ENCODE results near the gene SEPTIN8.

Gene SEPTIN8

GRCh38 chr5:132816554-132816953, 39.5 kb upstream of the SEPTIN8 start:
- H3K79me2 ChIP-seq (ENCODE audit: insufficient read depth, low read length) = no peaks in the 10 kb centered on the region
- TF ChIP-seq EZH2 (IDR thresholded peaks at IDR 0.05; ENCODE audit: borderline replicate concordance, low read depth, low read length, severe bottlenecking) (no peak), CTCF (IDR thresholded peaks at IDR 0.05; ENCODE audit: borderline replicate concordance, extremely low read depth, low read length, poor library complexity, severe bottlenecking) (no peak)
- DNase-seq (no peak), ATAC-seq (ENCODE audit: insufficient read depth, low read depth) (no peak)
- H3K4me2 ChIP-seq (ENCODE audit: insufficient read depth, low read length) = no peak overlapping the region
- H3K9ac ChIP-seq (ENCODE audit: low read depth, low read length) = no peak overlapping the region
- H4K20me1 ChIP-seq (ENCODE audit: insufficient read depth, low read length) = no peaks in the 10 kb centered on the region
- H3K36me3 ChIP-seq (ENCODE audit: insufficient read depth, low read length) = no peaks in the 10 kb centered on the region
- no peak overlapping the region for H3K27ac ChIP-seq (ENCODE audit: low read length)
- H3K27me3 ChIP-seq (ENCODE audit: insufficient read depth, low read length, poor library complexity) = peaks cover 3% of the 10 kb centered on the region
- H2AFZ ChIP-seq (ENCODE audit: low read depth, low read length) = no peak overlapping the region
- no peaks in the 10 kb centered on the region for H3K9me3 ChIP-seq (ENCODE audit: insufficient read depth, low read length, severe bottlenecking)
- no peak overlapping the region for H3K4me3 ChIP-seq (ENCODE audit: low read depth in 1 of 2, low read length in 2 of 2)
- no peaks in the 10 kb centered on the region for H3K4me1 ChIP-seq (ENCODE audit: insufficient read depth, low read length)

- Histone ChIP-seq H3K9ac (ENCODE audit: low read depth, low read length) (no peak overlapping the region), H3K4me3 (ENCODE audit: low read depth in 1 of 2, low read length in 2 of 2) (no peak overlapping the region), H3K9me3 (ENCODE audit: insufficient read depth, low read length, severe bottlenecking) (no peaks in the 10 kb centered on the region), H3K4me2 (ENCODE audit: insufficient read depth, low read length) (no peak overlapping the region), H3K27me3 (ENCODE audit: insufficient read depth, low read length, poor library complexity) (peaks cover 3% of the 10 kb centered on the region), H3K27ac (ENCODE audit: low read length) (no peak overlapping the region), H3K79me2 (ENCODE audit: insufficient read depth, low read length) (no peaks in the 10 kb centered on the region), H2AFZ (ENCODE audit: low read depth, low read length) (no peak overlapping the region), H3K36me3 (ENCODE audit: insufficient read depth, low read length) (no peaks in the 10 kb centered on the region), H4K20me1 (ENCODE audit: insufficient read depth, low read length) (no peaks in the 10 kb centered on the region), H3K4me1 (ENCODE audit: insufficient read depth, low read length) (no peaks in the 10 kb centered on the region)
- no peak for ATAC-seq (ENCODE audit: insufficient read depth, low read depth)
- no peak for DNase-seq
- no peak for TF ChIP-seq CTCF (IDR thresholded peaks at IDR 0.05; ENCODE audit: borderline replicate concordance, extremely low read depth, low read length, poor library complexity, severe bottlenecking)
- no peak for TF ChIP-seq EZH2 (IDR thresholded peaks at IDR 0.05; ENCODE audit: borderline replicate concordance, low read depth, low read length, severe bottlenecking)
Measured at GRCh38 chr5:132816083-132816482, 39.0 kb upstream of the SEPTIN8 start.

GRCh38 chr5:132815454-132815853, 38.4 kb upstream of the SEPTIN8 start:
- no peak for ATAC-seq (ENCODE audit: insufficient read depth, low read depth)
- no peak overlapping the region for H3K4me2 ChIP-seq (ENCODE audit: insufficient read depth, low read length)
- H2AFZ ChIP-seq (ENCODE audit: low read depth, low read length) = no peak overlapping the region
- H3K36me3 ChIP-seq (ENCODE audit: insufficient read depth, low read length) = no peaks in the 10 kb centered on the region
- H3K9me3 ChIP-seq (ENCODE audit: insufficient read depth, low read length, severe bottlenecking) = no peaks in the 10 kb centered on the region
- H3K9ac ChIP-seq (ENCODE audit: low read depth, low read length) = no peak overlapping the region
- H3K27me3 ChIP-seq (ENCODE audit: insufficient read depth, low read length, poor library complexity) = peaks cover 3% of the 10 kb centered on the region
- no peaks in the 10 kb centered on the region for H3K4me1 ChIP-seq (ENCODE audit: insufficient read depth, low read length)
- no peaks in the 10 kb centered on the region for H4K20me1 ChIP-seq (ENCODE audit: insufficient read depth, low read length)
- no peak overlapping the region for H3K4me3 ChIP-seq (ENCODE audit: low read depth in 1 of 2, low read length in 2 of 2)
- no peak for DNase-seq
- no peak for TF ChIP-seq CTCF (IDR thresholded peaks at IDR 0.05; ENCODE audit: borderline replicate concordance, extremely low read depth, low read length, poor library complexity, severe bottlenecking)
- TF ChIP-seq EZH2 (IDR thresholded peaks at IDR 0.05; ENCODE audit: borderline replicate concordance, low read depth, low read length, severe bottlenecking) = no peak
- no peak overlapping the region for H3K27ac ChIP-seq (ENCODE audit: low read length)
- no peaks in the 10 kb centered on the region for H3K79me2 ChIP-seq (ENCODE audit: insufficient read depth, low read length)
